Measurements from ENCODE around the gene KCNJ11. TPM values are rescaled to one million over a fixed set of nuclear protein-coding genes. Genes with fewer than 3 reads are reported as not detected.
"Not testable (repeated sequence)": the region's sequence is repeated elsewhere in the genome, so short reads cannot be mapped to it uniquely, and the experiment has no call there.

Gene KCNJ11
- under 1 TPM; 0.26 to 0.70 TPM for total RNA-seq
- total RNA-seq = 0.23 to 0.35 reads per million in 2 donors

GRCh38 chr11:17388609-17389210, at the start of gene KCNJ11:
KCNJ11 (minus strand) TSS chr11:17388659; CDS start chr11:17388091, 568 bp downstream.
- DNase-seq (no peak), ATAC-seq (peak; percentile 64)
- H3K4me1 Mint-ChIP-seq = peaks cover 11% of the 10 kb centered on the region
- no peak within 1 kb of the TSS for H3K27ac Mint-ChIP-seq
- H3K4me3 Mint-ChIP-seq = peak within 1 kb of the TSS; percentile 91
- no peaks in the 10 kb centered on the region for H3K36me3 Mint-ChIP-seq (ENCODE audit: low read depth)
- H3K9me3 ChIP-seq (ENCODE audit: control insufficient read depth, low read length, poor library complexity, severe bottlenecking) = no peaks in the 10 kb centered on the region
- peaks cover 6% of the 10 kb centered on the region for H3K27me3 Mint-ChIP-seq

DNA sequence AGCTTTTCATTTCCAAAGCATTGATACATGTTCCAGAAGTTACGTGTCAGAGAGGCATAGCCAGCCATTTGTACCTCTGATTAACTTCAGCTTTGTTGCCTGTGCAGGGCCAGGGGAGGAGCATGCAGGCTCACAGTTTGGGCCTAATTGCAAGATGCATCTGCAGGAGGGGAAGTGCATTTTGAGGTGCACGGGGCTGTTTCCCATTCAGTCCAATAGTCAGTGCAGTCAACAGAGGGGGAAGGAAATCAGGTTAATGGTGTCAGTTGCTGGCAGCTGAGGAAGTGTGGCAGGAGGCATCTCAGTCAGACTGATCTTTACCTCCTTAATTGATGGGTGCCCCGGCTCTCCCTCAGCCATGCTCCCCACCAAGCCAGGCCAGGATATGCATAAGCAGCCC, 48.9 kb upstream of the KCNJ11 start:
- ATAC-seq = no peak

DNA sequence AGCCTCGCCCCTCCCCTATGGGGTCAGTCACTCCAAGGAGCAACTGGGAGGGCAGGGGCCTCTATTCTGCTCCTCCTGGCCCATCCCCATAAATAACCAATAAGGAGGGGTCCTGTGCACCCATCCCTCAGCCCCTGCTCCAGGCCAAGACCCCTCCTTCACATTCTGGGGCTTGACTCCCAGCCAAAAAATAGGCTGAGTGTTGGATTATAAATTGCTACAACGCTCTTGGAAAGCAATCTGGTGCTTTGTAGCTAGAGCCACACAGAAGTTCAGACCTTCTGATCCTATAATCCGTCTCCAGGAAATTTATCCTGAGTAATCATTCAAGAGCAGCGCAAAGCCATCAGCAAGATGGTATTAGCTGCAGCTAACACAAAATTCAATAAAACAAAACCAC, 45.6 kb upstream of the KCNJ11 start:
- DNase-seq (no peak), ATAC-seq (no peak)
- H3K36me3 Mint-ChIP-seq (ENCODE audit: low read depth) = no peaks in the 10 kb centered on the region
- H3K27me3 Mint-ChIP-seq = peaks cover 47% of the 10 kb centered on the region
- no peaks in the 10 kb centered on the region for H3K9me3 ChIP-seq (ENCODE audit: control insufficient read depth, low read length, poor library complexity, severe bottlenecking)
- no peaks in the 10 kb centered on the region for H3K4me1 Mint-ChIP-seq
- H3K27ac Mint-ChIP-seq = no peak overlapping the region
- no peak overlapping the region for H3K4me3 Mint-ChIP-seq

More for the DNA sequence above, 48.9 kb upstream of the KCNJ11 start:
- Mint-ChIP-seq H3K36me3 (ENCODE audit: low read depth) (no peaks in the 10 kb centered on the region), H3K27me3 (peaks cover 43% of the 10 kb centered on the region), H3K27ac (no peak overlapping the region), H3K4me1 (peaks cover 8% of the 10 kb centered on the region), H3K4me3 (no peak overlapping the region)
- H3K9me3 ChIP-seq (ENCODE audit: control insufficient read depth, low read length, poor library complexity, severe bottlenecking) = no peaks in the 10 kb centered on the region
- no peak for DNase-seq

- ATAC-seq (no peak), DNase-seq (no peak)
- H3K4me3 Mint-ChIP-seq = no peak overlapping the region
- H3K27me3 Mint-ChIP-seq = peaks cover 50% of the 10 kb centered on the region
- no peak overlapping the region for H3K27ac Mint-ChIP-seq
- no peaks in the 10 kb centered on the region for H3K9me3 ChIP-seq (ENCODE audit: control insufficient read depth, low read length, poor library complexity, severe bottlenecking)
- no peaks in the 10 kb centered on the region for H3K4me1 Mint-ChIP-seq
- peaks cover 3% of the 10 kb centered on the region for H3K36me3 Mint-ChIP-seq (ENCODE audit: low read depth)
Measured at GRCh38 chr11:17432002-17432401, 43.5 kb upstream of the KCNJ11 start.

GRCh38 chr11:17431139-17431538, 42.7 kb upstream of the KCNJ11 start:
- ATAC-seq = no peak
- H3K36me3 Mint-ChIP-seq (ENCODE audit: low read depth) = peaks cover 3% of the 10 kb centered on the region

GRCh38 chr11:17430616-17431015, 42.2 kb upstream of the KCNJ11 start:
- H3K36me3 Mint-ChIP-seq (ENCODE audit: low read depth) = peaks cover 3% of the 10 kb centered on the region
- no peak for ATAC-seq

More at GRCh38 chr11:17431139-17431538, 42.7 kb upstream of the KCNJ11 start:
- Mint-ChIP-seq H3K4me1 (peaks cover 2% of the 10 kb centered on the region), H3K4me3 (no peak overlapping the region), H3K27ac (no peak overlapping the region), H3K27me3 (peaks cover 47% of the 10 kb centered on the region)
- DNase-seq = no peak
- H3K9me3 ChIP-seq (ENCODE audit: control insufficient read depth, low read length, poor library complexity, severe bottlenecking) = no peaks in the 10 kb centered on the region

DNA sequence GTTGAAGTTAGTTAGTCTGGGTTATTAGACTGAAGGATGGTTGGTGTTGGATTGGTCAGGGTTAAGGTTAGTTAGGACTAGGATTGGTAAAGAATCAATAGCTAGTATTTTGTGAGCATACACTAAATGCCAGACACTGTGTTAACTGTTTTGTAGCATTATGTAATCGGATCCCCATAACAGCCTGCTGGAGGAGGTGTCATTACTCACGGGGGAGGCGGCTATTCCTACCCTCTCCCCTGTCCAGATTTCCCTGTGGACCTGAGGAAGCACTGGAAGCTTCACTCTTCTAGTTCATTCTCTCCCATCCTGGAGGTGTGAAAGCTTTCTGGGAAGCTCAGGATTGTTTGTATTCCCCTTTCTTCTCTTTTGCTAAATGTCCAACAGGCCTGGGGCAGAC, 40.5 kb upstream of the KCNJ11 start:
- Mint-ChIP-seq H3K27ac (no peak overlapping the region), H3K27me3 (peaks cover 35% of the 10 kb centered on the region), H3K4me3 (no peak overlapping the region), H3K36me3 (ENCODE audit: low read depth) (peaks cover 3% of the 10 kb centered on the region), H3K4me1 (peaks cover 3% of the 10 kb centered on the region)
- no peak for DNase-seq
- no peak for ATAC-seq
- no peaks in the 10 kb centered on the region for H3K9me3 ChIP-seq (ENCODE audit: control insufficient read depth, low read length, poor library complexity, severe bottlenecking)

More at GRCh38 chr11:17430616-17431015, 42.2 kb upstream of the KCNJ11 start:
- no peak for DNase-seq
- Mint-ChIP-seq H3K4me1 (peaks cover 3% of the 10 kb centered on the region), H3K27me3 (peaks cover 42% of the 10 kb centered on the region), H3K4me3 (no peak overlapping the region), H3K27ac (no peak overlapping the region)
- no peaks in the 10 kb centered on the region for H3K9me3 ChIP-seq (ENCODE audit: control insufficient read depth, low read length, poor library complexity, severe bottlenecking)

DNA sequence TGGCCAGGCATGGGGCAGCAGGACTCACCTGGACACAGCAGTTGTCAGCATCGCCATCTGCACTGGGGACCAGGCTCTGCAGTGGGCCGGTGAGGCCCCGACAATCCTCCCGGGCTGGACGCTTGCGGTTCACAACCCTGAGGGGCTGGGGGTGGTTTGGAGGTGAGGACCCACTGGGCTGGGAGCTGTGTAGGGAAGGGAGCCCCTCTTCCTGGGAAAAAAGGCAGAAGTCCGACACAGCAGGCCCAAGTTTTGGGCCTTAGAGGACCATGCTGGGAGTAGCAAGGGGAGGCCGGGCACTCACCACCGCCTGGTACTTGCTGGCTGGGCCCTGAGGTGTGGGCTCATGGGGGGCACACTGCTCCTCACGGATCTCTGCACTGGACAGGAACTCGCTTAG, 39.8 kb upstream of the KCNJ11 start:
- Mint-ChIP-seq H3K36me3 (ENCODE audit: low read depth) (peaks cover 3% of the 10 kb centered on the region), H3K27me3 (peaks cover 40% of the 10 kb centered on the region), H3K4me3 (no peak overlapping the region), H3K27ac (no peak overlapping the region), H3K4me1 (peaks cover 3% of the 10 kb centered on the region)
- H3K9me3 ChIP-seq (ENCODE audit: control insufficient read depth, low read length, poor library complexity, severe bottlenecking) = no peaks in the 10 kb centered on the region
- ATAC-seq = no peak
- DNase-seq = no peak

DNA sequence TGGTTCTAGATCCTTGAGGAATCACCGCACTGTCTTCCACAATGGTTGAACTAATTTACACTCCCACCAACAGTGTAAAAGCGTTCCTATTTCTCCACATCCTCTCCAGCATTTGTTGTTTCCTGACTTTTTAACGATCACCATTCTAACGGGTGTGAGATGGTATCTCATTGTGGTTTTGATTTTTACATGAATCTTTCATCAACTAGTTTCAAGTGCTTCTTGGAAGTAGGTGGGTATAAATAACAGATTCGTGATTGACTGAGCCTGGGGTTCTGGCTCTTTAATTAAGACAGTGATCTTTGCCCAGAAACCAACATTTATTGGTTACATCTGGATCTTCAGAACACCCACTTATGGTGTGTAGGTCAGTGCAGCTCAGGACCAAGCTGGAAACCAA, 37.8 kb upstream of the KCNJ11 start:
- not testable (repeated sequence) for H3K9me3 ChIP-seq (ENCODE audit: control insufficient read depth, low read length, poor library complexity, severe bottlenecking); ATAC-seq; DNase-seq; H3K4me3 Mint-ChIP-seq; H3K4me1 Mint-ChIP-seq; H3K36me3 Mint-ChIP-seq (ENCODE audit: low read depth); H3K27ac Mint-ChIP-seq
- peaks cover 47% of the 10 kb centered on the region for H3K27me3 Mint-ChIP-seq

DNA sequence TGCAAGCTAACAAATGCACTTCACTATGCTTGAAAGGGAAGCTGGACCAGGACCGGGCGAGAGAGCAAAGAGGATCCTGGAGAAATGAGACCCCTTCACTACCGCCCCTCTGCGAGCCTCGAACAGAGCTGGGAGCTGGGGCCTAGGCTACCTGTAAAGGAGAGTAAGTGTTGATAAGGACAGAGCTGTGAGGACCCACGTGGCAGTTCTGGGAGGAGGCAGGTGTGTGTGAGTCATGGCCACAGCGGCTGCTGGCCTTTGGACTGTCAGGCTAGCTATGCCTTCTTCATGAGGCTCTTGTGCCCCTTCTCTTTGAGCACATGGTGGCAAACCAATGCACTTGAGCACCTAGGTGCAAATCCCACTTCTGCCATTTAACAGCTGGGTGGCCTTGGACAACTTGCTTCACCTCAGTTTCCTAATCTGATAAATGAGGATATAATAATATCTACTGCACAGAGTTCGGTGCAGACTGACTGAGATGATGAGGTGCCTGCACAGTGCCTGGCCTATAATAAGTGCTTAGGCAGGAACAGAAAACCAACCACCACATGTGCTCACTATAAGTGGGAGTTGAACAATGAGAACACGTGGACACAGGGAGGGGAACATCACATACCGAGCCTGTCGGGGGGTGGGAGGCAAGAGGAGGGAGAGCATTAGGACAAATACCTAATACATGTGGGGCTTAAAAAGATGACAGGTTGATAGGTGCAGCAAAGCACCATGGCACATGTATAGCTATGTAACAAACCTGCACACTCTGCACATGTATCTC, 35.3 kb upstream of the KCNJ11 start:
- H3K27me3 Mint-ChIP-seq = peaks cover 49% of the 10 kb centered on the region
- no peak for DNase-seq

GRCh38 chr11:17421781-17422180, 33.3 kb upstream of the KCNJ11 start:
- Mint-ChIP-seq H3K36me3 (ENCODE audit: low read depth) (no peaks in the 10 kb centered on the region), H3K27me3 (peaks cover 63% of the 10 kb centered on the region), H3K4me1 (peaks cover 6% of the 10 kb centered on the region), H3K4me3 (peak overlapping the region; percentile 34), H3K27ac (no peak overlapping the region)
- no peak for ATAC-seq
- no peak for DNase-seq
- H3K9me3 ChIP-seq (ENCODE audit: control insufficient read depth, low read length, poor library complexity, severe bottlenecking) = no peaks in the 10 kb centered on the region

More for the DNA sequence above, 35.3 kb upstream of the KCNJ11 start:
- no peak overlapping the region for H3K27ac Mint-ChIP-seq
- no peak for ATAC-seq
- peaks cover 6% of the 10 kb centered on the region for H3K4me1 Mint-ChIP-seq
- peaks cover 1% of the 10 kb centered on the region for H3K36me3 Mint-ChIP-seq (ENCODE audit: low read depth)
- no peaks in the 10 kb centered on the region for H3K9me3 ChIP-seq (ENCODE audit: control insufficient read depth, low read length, poor library complexity, severe bottlenecking)
- no peak overlapping the region for H3K4me3 Mint-ChIP-seq

GRCh38 chr11:17418444-17419081, 30.1 kb upstream of the KCNJ11 start:
- Mint-ChIP-seq H3K4me1 (peaks cover 13% of the 10 kb centered on the region), H3K4me3 (no peak overlapping the region), H3K36me3 (ENCODE audit: low read depth) (peaks cover 4% of the 10 kb centered on the region), H3K27ac (no peak overlapping the region), H3K27me3 (peaks cover 86% of the 10 kb centered on the region)
- H3K9me3 ChIP-seq (ENCODE audit: control insufficient read depth, low read length, poor library complexity, severe bottlenecking) = no peaks in the 10 kb centered on the region
- no peak for DNase-seq
- no peak for ATAC-seq

DNA sequence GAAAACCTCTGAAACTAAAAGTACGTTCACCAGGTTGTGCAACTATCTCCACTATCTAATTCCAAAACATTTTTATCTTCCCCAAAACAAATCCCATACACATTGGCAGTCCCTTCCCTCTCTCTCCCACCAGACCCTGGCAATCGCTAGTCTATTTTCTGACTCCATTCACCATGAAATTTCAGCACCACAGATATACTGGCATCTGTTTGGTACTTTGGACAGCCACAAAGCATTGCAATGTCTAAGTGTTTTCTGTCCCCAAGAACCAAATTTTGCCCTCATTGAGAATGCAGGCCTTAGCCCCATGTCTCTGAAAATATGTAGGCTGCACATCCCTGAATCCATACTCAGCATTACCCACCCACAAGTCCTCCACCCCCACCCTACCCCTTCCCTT, 28.0 kb upstream of the KCNJ11 start:
- Mint-ChIP-seq H3K4me1 (peaks cover 10% of the 10 kb centered on the region), H3K27ac (no peak overlapping the region), H3K36me3 (ENCODE audit: low read depth) (peaks cover 4% of the 10 kb centered on the region), H3K27me3 (peaks cover 85% of the 10 kb centered on the region), H3K4me3 (no peak overlapping the region)
- no peak for DNase-seq
- no peak for ATAC-seq
- no peaks in the 10 kb centered on the region for H3K9me3 ChIP-seq (ENCODE audit: control insufficient read depth, low read length, poor library complexity, severe bottlenecking)
